ENCODE measurements around the gene GDPGP1. TPM values are rescaled to one million over a fixed set of nuclear protein-coding genes. Genes with fewer than 3 reads are reported as not detected.

Gene GDPGP1
- total RNA-seq, 1 experiment from 2014 or later, result 15.4 TPM

GRCh38 chr15:90188914-90189748 is 44.9 kb upstream of the GDPGP1 start:
- H3K27me3 ChIP-seq (ENCODE audit: insufficient read depth, low read length), result no peaks in the 10 kb centered on the region
- DNase-seq (ENCODE audit: low read depth, low spot score) (no peak), ATAC-seq (no peak)
- POLR2A ChIA-PET, result interaction anchor here (0.7 kb wide), 1 partner anchor 134 kb away, joined by 4 read pairs; no protein-coding TSS in a partner anchor
- CTCF ChIA-PET, result interaction anchor here (0.8 to 1.0 kb wide), 2 partner anchors 12 to 32 kb away, joined by 3 read pairs; partner anchors contain the start of gene SEMA4B
- peaks cover 8% of the 10 kb centered on the region; the same call in 1 of the 2 replicates for H3K79me2 ChIP-seq (ENCODE audit: insufficient read depth, low read length)
- peak overlapping the region; percentile 19; the same call in 1 of the 2 replicates for H3K4me2 ChIP-seq (ENCODE audit: low read length)
- RAD21 ChIA-PET (ENCODE audit: low non-redundant PET in 1 of 2, low total read pairs in 2 of 2, uncharacterized antibody in 2 of 2, unreplicated experiment in 2 of 2), result interaction anchor here in 1 of 2 experiments (0.7 kb wide), 1 partner anchor 24 kb away, joined by 3 read pairs; no protein-coding TSS in a partner anchor
- H3K4me1 ChIP-seq (ENCODE audit: control insufficient read depth in 1 of 2, insufficient read depth in 2 of 2, low read length in 2 of 2), result peaks cover 32 to 77% of the 10 kb centered on the region in 2 experiments
- H3K36me3 ChIP-seq (ENCODE audit: control insufficient read depth in 1 of 2, insufficient read depth in 2 of 2, low read length in 2 of 2), result no peaks in the 10 kb centered on the region
- no peak overlapping the region for H3K27ac ChIP-seq (ENCODE audit: low read depth, low read length)
- no peaks in the 10 kb centered on the region for H4K20me1 ChIP-seq (ENCODE audit: insufficient read depth)
- no peak for TF ChIP-seq SIN3A (IDR thresholded peaks at IDR 0.05; ENCODE audit: low read depth)
- no peak for TF ChIP-seq RAD21 (IDR thresholded peaks at IDR 0.05; ENCODE audit: low read depth)
- TF ChIP-seq, protein P1, sequence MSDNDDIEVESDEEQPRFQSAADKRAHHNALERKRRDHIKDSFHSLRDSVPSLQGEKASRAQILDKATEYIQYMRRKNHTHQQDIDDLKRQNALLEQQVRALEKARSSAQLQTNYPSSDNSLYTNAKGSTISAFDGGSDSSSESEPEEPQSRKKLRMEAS (IDR thresholded peaks at IDR 0.05), result no peak
- no peak for TF ChIP-seq CEBPB (IDR thresholded peaks at IDR 0.05; ENCODE audit: low read depth)
- TF ChIP-seq REST (IDR thresholded peaks at IDR 0.05; ENCODE audit: low read depth), result no peak
- TF ChIP-seq ZNF274 (IDR thresholded peaks at IDR 0.05; ENCODE audit: low read depth, low read length), result no peak
- no peak for TF ChIP-seq FOSL1 (IDR thresholded peaks at IDR 0.05; ENCODE audit: low read depth)
- TF ChIP-seq SRF (IDR thresholded peaks at IDR 0.05; ENCODE audit: low read depth), result no peak
- no peak for TF ChIP-seq POLR2A (IDR thresholded peaks at IDR 0.05; ENCODE audit: borderline replicate concordance, extremely low read depth, insufficient read depth, insufficient read length)
- H3K9ac ChIP-seq (ENCODE audit: low read length), result no peak overlapping the region
- H2AFZ ChIP-seq (ENCODE audit: low read depth, low read length, poor library complexity, severe bottlenecking), result no peak overlapping the region
- BruUV-seq (replicated peaks), result no TSS peak
- H3K9me2 ChIP-seq (ENCODE audit: insufficient read depth), result no peaks in the 10 kb centered on the region
- no peak overlapping the region for H3K4me3 ChIP-seq (replicated peaks in 1 of 2; ENCODE audit: low read depth in 1 of 2, low read length in 2 of 2)
- intact Hi-C loops (cut with micrococcal nuclease), result no loop called here
- H3K9me3 ChIP-seq (ENCODE audit: control insufficient read depth in 1 of 2, insufficient read depth in 1 of 2, low read depth in 1 of 2, low read length in 2 of 2), result no peaks in the 10 kb centered on the region

Data from HCT116 (cell line).